Measurements from ENCODE around the gene KDF1. TPM values are rescaled to one million over a fixed set of nuclear protein-coding genes. Genes with fewer than 3 reads are reported as not detected.

Gene KDF1
- total and polyA plus RNA-seq, 2 donors, result 2.0 to 2.3 TPM

- DNase-seq (ENCODE audit: extremely low spot score), result no peak
- 61% methylated on average over 3 of the region's 3 CpGs for WGBS
Measured at GRCh38 chr1:26981146-26981846, 21.0 kb upstream of the KDF1 start.

GRCh38 chr1:26978901-26979300 is 18.6 kb upstream of the KDF1 start:
- DNase-seq (ENCODE audit: extremely low spot score), result no peak
- 72% methylated on average over 2 of the region's 2 CpGs for WGBS
- no peak overlapping the region for H3K4me3 ChIP-seq (ENCODE audit: low read depth, low read length)
- no peaks in the 10 kb centered on the region for H3K4me1 ChIP-seq (ENCODE audit: insufficient read depth)
- no peaks in the 10 kb centered on the region for H3K36me3 ChIP-seq (ENCODE audit: insufficient read depth)
- no peak overlapping the region for H3K27ac ChIP-seq (ENCODE audit: low read depth)

More at GRCh38 chr1:26981146-26981846, 21.0 kb upstream of the KDF1 start:
- Histone ChIP-seq H3K36me3 (ENCODE audit: insufficient read depth) (no peaks in the 10 kb centered on the region), H3K4me3 (ENCODE audit: low read depth, low read length) (no peak overlapping the region), H3K4me1 (ENCODE audit: insufficient read depth) (no peaks in the 10 kb centered on the region), H3K27ac (ENCODE audit: low read depth) (no peak overlapping the region)

- H3K4me3 ChIP-seq (ENCODE audit: low read depth, low read length), result no peak overlapping the region
Measured at GRCh38 chr1:26976621-26977510, 16.6 kb upstream of the KDF1 start.

DNA sequence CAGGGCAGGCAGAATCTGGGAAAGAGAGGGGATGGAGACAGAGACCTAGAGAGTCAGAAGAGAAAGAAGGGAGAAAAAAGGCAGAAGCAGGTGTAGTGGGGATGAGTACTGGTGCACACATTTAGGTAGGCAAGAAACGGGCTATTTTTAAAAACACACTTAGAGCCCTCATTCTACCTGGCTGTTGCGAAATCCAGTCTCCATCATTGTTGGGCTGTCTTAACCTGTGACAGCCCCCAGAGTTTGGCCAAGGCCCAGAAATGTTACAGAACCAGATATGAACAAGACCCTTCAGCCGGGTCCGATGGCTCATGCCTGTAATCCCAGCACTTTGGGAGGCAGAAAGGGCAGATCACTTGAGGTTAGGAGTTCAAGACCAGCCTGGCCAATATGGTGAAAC is 12.6 kb upstream of the KDF1 start:
- Histone ChIP-seq H3K36me3 (ENCODE audit: insufficient read depth) (no peaks in the 10 kb centered on the region), H3K4me1 (ENCODE audit: insufficient read depth) (no peaks in the 10 kb centered on the region), H3K27ac (ENCODE audit: low read depth) (no peak overlapping the region), H3K4me3 (ENCODE audit: low read depth, low read length) (no peak overlapping the region)
- DNase-seq (ENCODE audit: extremely low spot score), result no peak
- 81% methylated on average over 4 of the region's 4 CpGs for WGBS

More at GRCh38 chr1:26976621-26977510, 16.6 kb upstream of the KDF1 start:
- DNase-seq (ENCODE audit: extremely low spot score), result no peak
- Histone ChIP-seq H3K36me3 (ENCODE audit: insufficient read depth) (no peaks in the 10 kb centered on the region), H3K4me1 (ENCODE audit: insufficient read depth) (no peaks in the 10 kb centered on the region), H3K27ac (ENCODE audit: low read depth) (no peak overlapping the region)
- 84% methylated on average over 3 of the region's 3 CpGs for WGBS

- DNase-seq (ENCODE audit: extremely low spot score), result no peak
- WGBS, result 34% methylated on average over 6 of the region's 6 CpGs
- H3K36me3 ChIP-seq (ENCODE audit: insufficient read depth), result no peaks in the 10 kb centered on the region
- H3K4me1 ChIP-seq (ENCODE audit: insufficient read depth), result no peaks in the 10 kb centered on the region
- H3K4me3 ChIP-seq (ENCODE audit: low read depth, low read length), result no peak overlapping the region
- H3K27ac ChIP-seq (ENCODE audit: low read depth), result no peak overlapping the region
Measured at GRCh38 chr1:26972390-26972789, 12.1 kb upstream of the KDF1 start.

DNA sequence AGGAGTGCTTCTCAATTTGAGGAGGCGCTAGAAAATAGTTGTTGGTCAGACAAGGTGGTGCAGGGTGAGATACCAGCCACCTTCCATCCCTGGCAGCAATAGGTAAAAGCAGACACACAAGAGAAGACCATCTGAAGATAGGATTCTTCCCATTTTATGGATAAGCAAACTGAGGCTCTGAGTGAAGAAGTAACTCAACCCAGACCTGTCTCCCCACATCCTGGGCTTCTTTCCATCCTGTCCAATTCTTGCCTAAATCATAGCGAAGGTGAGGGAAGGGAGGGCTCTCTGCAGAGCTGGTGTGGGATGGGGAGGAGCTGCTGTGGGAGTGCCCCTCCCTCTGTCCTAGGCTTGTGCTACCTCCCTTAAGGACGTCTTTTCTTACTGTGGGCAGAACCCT is 11.3 kb upstream of the KDF1 start:
- DNase-seq (ENCODE audit: extremely low spot score), result no peak
- Histone ChIP-seq H3K4me1 (ENCODE audit: insufficient read depth) (no peaks in the 10 kb centered on the region), H3K27ac (ENCODE audit: low read depth) (no peak overlapping the region), H3K36me3 (ENCODE audit: insufficient read depth) (no peaks in the 10 kb centered on the region), H3K4me3 (ENCODE audit: low read depth, low read length) (no peak overlapping the region)
- WGBS, result 68% methylated on average over 3 of the region's 3 CpGs

DNA sequence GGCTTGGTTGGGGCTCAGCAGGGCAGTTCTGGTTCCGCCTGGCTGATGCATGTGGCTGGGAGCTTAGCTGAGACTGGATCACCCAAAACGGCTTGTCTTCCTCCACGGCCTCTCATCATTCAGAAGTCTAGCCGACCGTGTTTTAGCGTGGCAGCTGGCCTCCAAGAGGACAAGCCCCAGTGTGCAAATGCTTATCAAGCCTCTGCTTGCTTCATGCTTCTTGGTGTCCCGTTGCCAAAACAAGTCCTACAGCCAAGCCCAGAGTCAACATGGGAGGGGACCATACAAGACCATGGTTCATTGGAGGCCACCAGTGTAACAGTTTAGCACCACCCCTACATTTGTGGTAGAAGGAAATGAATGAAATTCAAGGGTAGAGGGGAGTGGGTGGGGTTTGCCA is 10.5 kb upstream of the KDF1 start:
- H3K4me3 ChIP-seq (ENCODE audit: low read depth, low read length), result no peak overlapping the region
- peak; percentile 69 for DNase-seq (ENCODE audit: extremely low spot score)
- H3K4me1 ChIP-seq (ENCODE audit: insufficient read depth), result no peaks in the 10 kb centered on the region
- H3K27ac ChIP-seq (ENCODE audit: low read depth), result no peak overlapping the region
- 53% methylated on average over 7 of the region's 7 CpGs for WGBS
- no peaks in the 10 kb centered on the region for H3K36me3 ChIP-seq (ENCODE audit: insufficient read depth)

DNA sequence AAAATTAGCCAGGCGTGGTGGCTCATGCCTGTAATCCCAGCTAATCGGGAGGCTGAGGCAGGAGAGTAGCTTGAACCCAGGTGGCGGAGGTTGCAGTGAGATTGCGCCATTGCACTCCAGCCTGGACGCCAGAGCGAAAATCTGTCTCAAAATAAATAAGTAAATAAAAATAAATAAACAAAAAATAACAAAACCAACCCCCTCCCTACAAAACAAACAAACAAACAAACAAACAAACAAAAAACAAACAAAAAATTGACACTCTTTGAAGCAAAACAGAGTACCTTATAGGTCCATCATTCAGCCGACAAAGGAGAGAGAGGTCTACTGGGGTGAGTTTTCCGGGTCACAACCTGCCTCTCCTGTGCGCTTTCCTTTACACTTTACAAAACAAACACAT is 5.4 kb upstream of the KDF1 start:
- Histone ChIP-seq H3K4me1 (ENCODE audit: insufficient read depth) (no peaks in the 10 kb centered on the region), H3K36me3 (ENCODE audit: insufficient read depth) (no peaks in the 10 kb centered on the region), H3K27ac (ENCODE audit: low read depth) (no peak overlapping the region), H3K4me3 (ENCODE audit: low read depth, low read length) (no peak overlapping the region)
- no peak for DNase-seq (ENCODE audit: extremely low spot score)
- 87% methylated on average over 9 of the region's 9 CpGs for WGBS

DNA sequence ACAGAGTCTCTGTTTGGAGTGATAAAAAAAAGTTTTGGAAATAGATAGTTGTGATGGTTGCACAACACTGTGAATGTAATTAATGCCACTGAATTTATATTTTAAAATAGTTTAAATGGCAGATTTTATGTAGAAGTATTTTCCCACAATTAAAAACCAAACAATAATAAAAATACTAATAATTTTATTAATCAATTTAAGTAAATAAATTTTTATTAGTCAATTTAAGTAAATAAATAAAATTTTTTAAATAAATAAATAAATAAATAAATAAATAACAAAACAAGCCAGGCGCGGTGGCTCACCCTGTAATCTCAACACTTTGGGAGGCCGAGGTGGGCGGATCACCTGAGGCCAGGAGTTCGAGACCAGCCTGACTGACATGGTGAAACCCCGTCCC is 4.9 kb upstream of the KDF1 start:
- no peak overlapping the region for H3K27ac ChIP-seq (ENCODE audit: low read depth)
- no peaks in the 10 kb centered on the region for H3K4me1 ChIP-seq (ENCODE audit: insufficient read depth)
- no peak for DNase-seq (ENCODE audit: extremely low spot score)
- no peaks in the 10 kb centered on the region for H3K36me3 ChIP-seq (ENCODE audit: insufficient read depth)
- 80% methylated on average over 6 of the region's 6 CpGs for WGBS
- no peak overlapping the region for H3K4me3 ChIP-seq (ENCODE audit: low read depth, low read length)

GRCh38 chr1:26961826-26962225 is 1.6 kb upstream of the KDF1 start:
- H3K4me3 ChIP-seq (ENCODE audit: low read depth, low read length), result no peak overlapping the region
- DNase-seq (ENCODE audit: extremely low spot score), result no peak
- H3K4me1 ChIP-seq (ENCODE audit: insufficient read depth), result peaks cover 1% of the 10 kb centered on the region
- H3K27ac ChIP-seq (ENCODE audit: low read depth), result no peak overlapping the region
- WGBS, result 49% methylated on average over 3 of the region's 3 CpGs
- H3K36me3 ChIP-seq (ENCODE audit: insufficient read depth), result no peaks in the 10 kb centered on the region

DNA sequence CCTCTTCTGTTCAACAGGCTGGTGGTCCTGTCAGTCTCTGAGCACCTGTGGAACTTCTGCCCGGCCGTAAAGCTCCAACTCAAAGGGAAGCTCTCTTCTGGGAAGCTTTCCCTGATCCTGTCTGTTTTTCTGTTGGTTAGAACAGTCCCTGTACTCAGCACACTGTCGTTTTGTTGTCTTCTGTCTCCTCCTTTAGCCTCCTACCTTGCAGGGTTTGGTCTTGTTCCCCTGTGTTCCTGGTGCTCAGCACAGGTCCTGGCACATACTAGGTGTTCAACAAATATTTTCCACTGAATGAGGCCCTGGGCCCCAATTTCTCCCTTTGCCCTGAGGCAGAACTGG is 328 bp upstream of the KDF1 start:
- no peak for DNase-seq (ENCODE audit: extremely low spot score)
- peaks cover 1% of the 10 kb centered on the region for H3K4me1 ChIP-seq (ENCODE audit: insufficient read depth)
- H3K27ac ChIP-seq (ENCODE audit: low read depth), result no peak overlapping the region
- no peak overlapping the region for H3K4me3 ChIP-seq (ENCODE audit: low read depth, low read length)
- WGBS, result 14% methylated on average over 3 of the region's 3 CpGs
- H3K36me3 ChIP-seq (ENCODE audit: insufficient read depth), result no peaks in the 10 kb centered on the region

DNA sequence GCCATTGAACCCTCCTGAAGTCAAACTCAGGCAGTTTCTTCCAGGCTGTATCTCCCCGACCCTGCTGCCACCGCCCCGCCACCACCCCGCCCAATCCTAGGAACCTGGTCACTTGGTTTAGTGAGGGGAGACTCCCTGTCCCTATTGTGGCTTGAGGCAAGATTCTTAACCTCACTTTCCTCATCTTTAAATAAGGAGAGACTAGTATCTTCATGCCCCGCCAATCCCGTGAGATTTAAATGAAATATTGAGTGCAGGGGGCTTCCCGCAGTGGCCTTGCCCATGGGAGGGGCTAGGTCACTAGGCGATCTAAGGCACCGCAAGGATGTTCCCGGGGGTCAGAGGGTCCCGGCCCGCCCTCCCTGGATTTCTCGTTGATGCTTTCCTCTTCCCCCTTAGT is 998 bp downstream of the KDF1 start:
- H3K4me3 ChIP-seq (ENCODE audit: low read depth, low read length), result peak overlapping the region; percentile 45
- H3K4me1 ChIP-seq (ENCODE audit: insufficient read depth), result peaks cover 1% of the 10 kb centered on the region
- no peaks in the 10 kb centered on the region for H3K36me3 ChIP-seq (ENCODE audit: insufficient read depth)
- 20% methylated on average over 13 of the region's 13 CpGs for WGBS
- H3K27ac ChIP-seq (ENCODE audit: low read depth), result no peak overlapping the region
- DNase-seq (ENCODE audit: extremely low spot score), result no peak

GRCh38 chr1:26957306-26957705 is 3.0 kb downstream of the KDF1 start:
- Histone ChIP-seq H3K4me3 (ENCODE audit: low read depth, low read length) (no peak overlapping the region), H3K36me3 (ENCODE audit: insufficient read depth) (no peaks in the 10 kb centered on the region), H3K27ac (ENCODE audit: low read depth) (no peak overlapping the region), H3K4me1 (ENCODE audit: insufficient read depth) (peaks cover 1% of the 10 kb centered on the region)
- no peak for DNase-seq (ENCODE audit: extremely low spot score)
- WGBS, result 78% methylated on average over 3 of the region's 3 CpGs

- Histone ChIP-seq H3K36me3 (ENCODE audit: insufficient read depth) (no peaks in the 10 kb centered on the region), H3K4me3 (ENCODE audit: low read depth, low read length) (no peak overlapping the region), H3K4me1 (ENCODE audit: insufficient read depth) (peaks cover 1% of the 10 kb centered on the region), H3K27ac (ENCODE audit: low read depth) (no peak overlapping the region)
- no peak for DNase-seq (ENCODE audit: extremely low spot score)
- WGBS, result 77% methylated on average over 3 of the region's 3 CpGs
Measured at GRCh38 chr1:26956321-26956720, 3.9 kb downstream of the KDF1 start.
